HepG2 (cell line): ENCODE results near the gene IST1. TPM values are rescaled to one million over a fixed set of nuclear protein-coding genes. Genes with fewer than 3 reads are reported as not detected.

Experiments
- ERF ChIP-seq: IDR thresholded peaks from 2 replicates; pipeline ENCODE4 v1.6.1; 2018; ENCODE audit warnings: missing biosample characterization, missing genetic modification reagents
- HNRNPUL1 ChIP-seq: fragments of 200-400 bp; formaldehyde crosslinking; IDR thresholded peaks from 2 replicates; pipeline ENCODE4 v1.6.1; 2017; ENCODE audit warnings: low read depth, mild to moderate bottlenecking, low read length, moderate library complexity
- KDM2A ChIP-seq: sonication (generic); formaldehyde crosslinking; IDR thresholded peaks from 2 replicates; pipeline ENCODE4 v1.4.0; 2020; ENCODE audit warnings: low read depth, missing genetic modification reagents, borderline replicate concordance
- KDM3A ChIP-seq: IDR thresholded peaks from 2 replicates; pipeline ENCODE4 v1.6.1; 2018; ENCODE audit warnings: low read depth, missing compliant biosample characterization
- SAFB2 ChIP-seq: sonication (generic); formaldehyde crosslinking; IDR thresholded peaks from 2 replicates; pipeline ENCODE4 v1.5.1; 2020; ENCODE audit warnings: missing genetic modification reagents, low read depth, mild to moderate bottlenecking, borderline replicate concordance
- SP2 ChIP-seq: sonication (generic); formaldehyde crosslinking; IDR thresholded peaks from 2 replicates; pipeline ENCODE4 v1.5.1; 2020; ENCODE audit warnings: mild to moderate bottlenecking, missing genetic modification reagents
- SSRP1 ChIP-seq: IDR thresholded peaks from 2 replicates; pipeline ENCODE4 v1.6.1; 2016; ENCODE audit warnings: control low read depth
- ZNF510 ChIP-seq: sonication (generic); formaldehyde crosslinking; IDR thresholded peaks from 2 replicates; pipeline ENCODE4 v1.4.0; 2020; ENCODE audit warnings: low read depth, mild to moderate bottlenecking, missing genetic modification reagents
- ZNF546 ChIP-seq: sonication (generic); formaldehyde crosslinking; conservative IDR thresholded peaks from 2 replicates; pipeline ENCODE4 v1.8.1; 2023; ENCODE audit warnings: mild to moderate bottlenecking, missing genetic modification reagents
- ZNF572 ChIP-seq: sonication (generic); formaldehyde crosslinking; IDR thresholded peaks from 2 replicates; pipeline ENCODE4 v1.5.1; 2020; ENCODE audit warnings: mild to moderate bottlenecking, missing genetic modification reagents
- ZSCAN25 ChIP-seq: sonication (generic); formaldehyde crosslinking; IDR thresholded peaks from 2 replicates; pipeline ENCODE4 v1.8.0; 2022; ENCODE audit warnings: mild to moderate bottlenecking, missing genetic modification reagents
- polyA plus RNA-seq, 8 experiments: library from polyadenylated mRNA; depleted of rRNA in 3 of 8; stranded (reverse) in 7 of 8; unstranded in 1 of 8; fragments of >200 nt; fragmentation: Illumina TruSeq in 4 of 8; extraction: Trizol in 4 of 8; gene quantifications; 2 replicates each; pipeline versions ENCODE4 v1.2.1 to v1.2.3, GENCODE V29; 2011 to 2016; ENCODE audit warnings: low read depth in 4 of 8, missing spikeins in 1 of 8, mixed read lengths in 1 of 8; ENCODE audit not compliant: insufficient read depth in 1 of 8
- total RNA-seq, 5 experiments: library from RNA; depleted of rRNA; stranded (reverse); fragments of >200 nt; fragmentation: Illumina TruSeq; extraction: Trizol; gene quantifications; 2 replicates each; pipeline ENCODE4 v1.2.3, GENCODE V29; 2016; ENCODE audit warnings: low read depth in 1 of 5
- TF ChIP-seq, protein P1 (sequence below): fragments of 450-650 bp; IDR thresholded peaks from 2 replicates; pipeline ENCODE4 v1.6.1; 2017
- TF ChIP-seq, protein P2 (sequence below), 2 experiments: IDR thresholded peaks; 2 replicates each; pipeline ENCODE4 v1.6.1; 2011 to 2012; ENCODE audit warnings: low read length in 2 of 2, borderline replicate concordance in 1 of 2, low read depth in 1 of 2, mild to moderate bottlenecking in 1 of 2, moderate library complexity in 1 of 2
- TF ChIP-seq, protein P3 (sequence below): sonication (generic); formaldehyde crosslinking; IDR thresholded peaks from 2 replicates; pipeline ENCODE4 v1.5.1; 2020; ENCODE audit warnings: mild to moderate bottlenecking, missing genetic modification reagents, borderline replicate concordance
- TF ChIP-seq, protein P4 (sequence below): sonication (generic); formaldehyde crosslinking; IDR thresholded peaks from 2 replicates; pipeline ENCODE4 v1.5.1; 2020; ENCODE audit warnings: mild to moderate bottlenecking, missing genetic modification reagents, moderate library complexity

Gene IST1
- total and polyA plus RNA-seq, 2 of the 13 experiments (the other 11 are each of a cell fraction or from before 2014, with no cell fraction given), result 346 to 415 TPM

DNA sequence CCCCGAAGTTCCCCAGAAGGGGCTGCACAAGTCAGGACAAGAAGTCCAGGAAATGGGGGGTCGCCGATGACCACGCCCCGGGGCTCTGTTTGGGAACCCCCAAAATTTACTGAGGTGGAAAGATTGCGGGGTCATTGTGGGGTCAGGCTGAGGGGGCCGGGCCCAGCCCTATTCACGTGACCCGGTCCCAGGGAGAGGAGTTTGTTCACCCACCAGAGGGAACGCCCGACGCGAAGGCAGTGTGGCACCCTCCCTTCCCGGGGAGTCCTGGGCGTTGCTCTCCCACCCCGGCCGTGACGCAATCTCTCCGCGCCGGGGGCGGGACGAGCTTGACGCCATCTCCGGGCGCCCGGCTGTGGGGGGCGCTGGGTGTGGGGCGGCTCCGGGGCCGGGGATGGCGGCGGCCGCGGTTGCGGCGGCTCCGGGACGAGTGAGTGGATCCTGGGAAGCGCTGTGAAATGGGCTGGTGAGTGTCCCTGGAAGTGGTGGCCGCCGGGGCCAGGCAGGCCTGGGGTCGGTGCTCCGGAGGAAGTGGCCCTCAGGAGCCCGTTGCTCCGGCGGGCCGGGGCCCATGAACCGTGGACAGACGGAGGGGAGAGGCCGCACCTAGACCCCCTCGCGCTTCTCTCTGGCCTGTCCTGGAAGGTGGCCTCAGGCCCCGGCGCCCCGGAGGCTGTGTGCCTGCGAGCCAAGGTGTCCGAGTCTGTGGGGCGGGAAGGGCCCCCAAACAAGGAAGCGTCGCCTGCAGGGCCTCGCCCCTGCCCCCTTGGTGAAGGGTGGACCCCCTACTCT, 49.5 kb upstream of the IST1 start, which contains the start of gene ATXN1L (continued):
- TF ChIP-seq, protein P1, sequence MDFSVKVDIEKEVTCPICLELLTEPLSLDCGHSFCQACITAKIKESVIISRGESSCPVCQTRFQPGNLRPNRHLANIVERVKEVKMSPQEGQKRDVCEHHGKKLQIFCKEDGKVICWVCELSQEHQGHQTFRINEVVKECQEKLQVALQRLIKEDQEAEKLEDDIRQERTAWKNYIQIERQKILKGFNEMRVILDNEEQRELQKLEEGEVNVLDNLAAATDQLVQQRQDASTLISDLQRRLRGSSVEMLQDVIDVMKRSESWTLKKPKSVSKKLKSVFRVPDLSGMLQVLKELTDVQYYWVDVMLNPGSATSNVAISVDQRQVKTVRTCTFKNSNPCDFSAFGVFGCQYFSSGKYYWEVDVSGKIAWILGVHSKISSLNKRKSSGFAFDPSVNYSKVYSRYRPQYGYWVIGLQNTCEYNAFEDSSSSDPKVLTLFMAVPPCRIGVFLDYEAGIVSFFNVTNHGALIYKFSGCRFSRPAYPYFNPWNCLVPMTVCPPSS, result no peak
- TF ChIP-seq ERF (peak; percentile 82; the same call in 1 of the 2 replicates), SAFB2 (CRISPR knock-in tag) (peak; percentile 97), ZNF546 (CRISPR knock-in tag) (0 out of 2 replicates have a peak, but pooled peaks have one; percentile 5), SP2 (CRISPR knock-in tag) (peak; percentile 79), HNRNPUL1 (no peak), SSRP1 (no peak), KDM2A (CRISPR knock-in tag) (peak; percentile 96), ZSCAN25 (CRISPR knock-in tag) (no peak), KDM3A (CRISPR knock-in tag) (no peak), ZNF510 (no peak), ZNF572 (CRISPR knock-in tag) (peak; percentile 73; the same call in 1 of the 2 replicates)
- TF ChIP-seq, protein P2, sequence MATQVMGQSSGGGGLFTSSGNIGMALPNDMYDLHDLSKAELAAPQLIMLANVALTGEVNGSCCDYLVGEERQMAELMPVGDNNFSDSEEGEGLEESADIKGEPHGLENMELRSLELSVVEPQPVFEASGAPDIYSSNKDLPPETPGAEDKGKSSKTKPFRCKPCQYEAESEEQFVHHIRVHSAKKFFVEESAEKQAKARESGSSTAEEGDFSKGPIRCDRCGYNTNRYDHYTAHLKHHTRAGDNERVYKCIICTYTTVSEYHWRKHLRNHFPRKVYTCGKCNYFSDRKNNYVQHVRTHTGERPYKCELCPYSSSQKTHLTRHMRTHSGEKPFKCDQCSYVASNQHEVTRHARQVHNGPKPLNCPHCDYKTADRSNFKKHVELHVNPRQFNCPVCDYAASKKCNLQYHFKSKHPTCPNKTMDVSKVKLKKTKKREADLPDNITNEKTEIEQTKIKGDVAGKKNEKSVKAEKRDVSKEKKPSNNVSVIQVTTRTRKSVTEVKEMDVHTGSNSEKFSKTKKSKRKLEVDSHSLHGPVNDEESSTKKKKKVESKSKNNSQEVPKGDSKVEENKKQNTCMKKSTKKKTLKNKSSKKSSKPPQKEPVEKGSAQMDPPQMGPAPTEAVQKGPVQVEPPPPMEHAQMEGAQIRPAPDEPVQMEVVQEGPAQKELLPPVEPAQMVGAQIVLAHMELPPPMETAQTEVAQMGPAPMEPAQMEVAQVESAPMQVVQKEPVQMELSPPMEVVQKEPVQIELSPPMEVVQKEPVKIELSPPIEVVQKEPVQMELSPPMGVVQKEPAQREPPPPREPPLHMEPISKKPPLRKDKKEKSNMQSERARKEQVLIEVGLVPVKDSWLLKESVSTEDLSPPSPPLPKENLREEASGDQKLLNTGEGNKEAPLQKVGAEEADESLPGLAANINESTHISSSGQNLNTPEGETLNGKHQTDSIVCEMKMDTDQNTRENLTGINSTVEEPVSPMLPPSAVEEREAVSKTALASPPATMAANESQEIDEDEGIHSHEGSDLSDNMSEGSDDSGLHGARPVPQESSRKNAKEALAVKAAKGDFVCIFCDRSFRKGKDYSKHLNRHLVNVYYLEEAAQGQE (IDR thresholded peaks at IDR 0.05; ENCODE audit: borderline replicate concordance in 1 of 2, low read depth in 1 of 2, low read length in 2 of 2), result peak in 1 of 2 experiments; percentile 32; a peak in 1 of 4 replicates
- TF ChIP-seq, protein P3, sequence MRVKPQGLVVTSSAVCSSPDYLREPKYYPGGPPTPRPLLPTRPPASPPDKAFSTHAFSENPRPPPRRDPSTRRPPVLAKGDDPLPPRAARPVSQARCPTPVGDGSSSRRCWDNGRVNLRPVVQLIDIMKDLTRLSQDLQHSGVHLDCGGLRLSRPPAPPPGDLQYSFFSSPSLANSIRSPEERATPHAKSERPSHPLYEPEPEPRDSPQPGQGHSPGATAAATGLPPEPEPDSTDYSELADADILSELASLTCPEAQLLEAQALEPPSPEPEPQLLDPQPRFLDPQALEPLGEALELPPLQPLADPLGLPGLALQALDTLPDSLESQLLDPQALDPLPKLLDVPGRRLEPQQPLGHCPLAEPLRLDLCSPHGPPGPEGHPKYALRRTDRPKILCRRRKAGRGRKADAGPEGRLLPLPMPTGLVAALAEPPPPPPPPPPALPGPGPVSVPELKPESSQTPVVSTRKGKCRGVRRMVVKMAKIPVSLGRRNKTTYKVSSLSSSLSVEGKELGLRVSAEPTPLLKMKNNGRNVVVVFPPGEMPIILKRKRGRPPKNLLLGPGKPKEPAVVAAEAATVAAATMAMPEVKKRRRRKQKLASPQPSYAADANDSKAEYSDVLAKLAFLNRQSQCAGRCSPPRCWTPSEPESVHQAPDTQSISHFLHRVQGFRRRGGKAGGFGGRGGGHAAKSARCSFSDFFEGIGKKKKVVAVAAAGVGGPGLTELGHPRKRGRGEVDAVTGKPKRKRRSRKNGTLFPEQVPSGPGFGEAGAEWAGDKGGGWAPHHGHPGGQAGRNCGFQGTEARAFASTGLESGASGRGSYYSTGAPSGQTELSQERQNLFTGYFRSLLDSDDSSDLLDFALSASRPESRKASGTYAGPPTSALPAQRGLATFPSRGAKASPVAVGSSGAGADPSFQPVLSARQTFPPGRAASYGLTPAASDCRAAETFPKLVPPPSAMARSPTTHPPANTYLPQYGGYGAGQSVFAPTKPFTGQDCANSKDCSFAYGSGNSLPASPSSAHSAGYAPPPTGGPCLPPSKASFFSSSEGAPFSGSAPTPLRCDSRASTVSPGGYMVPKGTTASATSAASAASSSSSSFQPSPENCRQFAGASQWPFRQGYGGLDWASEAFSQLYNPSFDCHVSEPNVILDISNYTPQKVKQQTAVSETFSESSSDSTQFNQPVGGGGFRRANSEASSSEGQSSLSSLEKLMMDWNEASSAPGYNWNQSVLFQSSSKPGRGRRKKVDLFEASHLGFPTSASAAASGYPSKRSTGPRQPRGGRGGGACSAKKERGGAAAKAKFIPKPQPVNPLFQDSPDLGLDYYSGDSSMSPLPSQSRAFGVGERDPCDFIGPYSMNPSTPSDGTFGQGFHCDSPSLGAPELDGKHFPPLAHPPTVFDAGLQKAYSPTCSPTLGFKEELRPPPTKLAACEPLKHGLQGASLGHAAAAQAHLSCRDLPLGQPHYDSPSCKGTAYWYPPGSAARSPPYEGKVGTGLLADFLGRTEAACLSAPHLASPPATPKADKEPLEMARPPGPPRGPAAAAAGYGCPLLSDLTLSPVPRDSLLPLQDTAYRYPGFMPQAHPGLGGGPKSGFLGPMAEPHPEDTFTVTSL (CRISPR knock-in tag), result peak; percentile 65; the same call in 1 of the 2 replicates
- TF ChIP-seq, protein P4, sequence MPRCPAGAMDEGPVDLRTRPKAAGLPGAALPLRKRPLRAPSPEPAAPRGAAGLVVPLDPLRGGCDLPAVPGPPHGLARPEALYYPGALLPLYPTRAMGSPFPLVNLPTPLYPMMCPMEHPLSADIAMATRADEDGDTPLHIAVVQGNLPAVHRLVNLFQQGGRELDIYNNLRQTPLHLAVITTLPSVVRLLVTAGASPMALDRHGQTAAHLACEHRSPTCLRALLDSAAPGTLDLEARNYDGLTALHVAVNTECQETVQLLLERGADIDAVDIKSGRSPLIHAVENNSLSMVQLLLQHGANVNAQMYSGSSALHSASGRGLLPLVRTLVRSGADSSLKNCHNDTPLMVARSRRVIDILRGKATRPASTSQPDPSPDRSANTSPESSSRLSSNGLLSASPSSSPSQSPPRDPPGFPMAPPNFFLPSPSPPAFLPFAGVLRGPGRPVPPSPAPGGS (CRISPR knock-in tag), result peak; percentile 34; the same call in 1 of the 2 replicates
